Parathyroid adenoma (tissue), 2 donors: ENCODE measurements around the gene PARD6A.
A peak's percentile ranks its signal among the peaks of the same experiment; 100 is the strongest.

Source experiments
- H2AFZ ChIP-seq: fragments of 300-600 bp; sonication (generic); one replicate; pipeline ENCODE4 v1.7.0; 2017; ENCODE audit warnings: antibody characterized with exemption, mild to moderate bottlenecking
- H3K27ac ChIP-seq: fragments of 300-600 bp; sonication (generic); one replicate; pipeline ENCODE4 v1.7.0; 2017
- H3K27me3 ChIP-seq: fragments of 300-600 bp; sonication (generic); one replicate; pipeline ENCODE4 v1.7.0; 2017; ENCODE audit warnings: low read length; ENCODE audit not compliant: control insufficient read depth, insufficient read depth
- H3K36me3 ChIP-seq: fragments of 300-600 bp; sonication (generic); one replicate; pipeline ENCODE4 v1.7.0; 2017; ENCODE audit warnings: low read length; ENCODE audit not compliant: control insufficient read depth, insufficient read depth
- H3K4me1 ChIP-seq: fragments of 300-600 bp; sonication (generic); one replicate; pipeline ENCODE4 v1.7.0; 2017; ENCODE audit warnings: control low read depth
- H3K4me2 ChIP-seq: fragments of 300-600 bp; sonication (generic); one replicate; pipeline ENCODE4 v1.7.0; 2017; ENCODE audit warnings: low read length
- H3K4me3 ChIP-seq: fragments of 300-600 bp; sonication (generic); one replicate; pipeline ENCODE4 v1.7.0; 2017; ENCODE audit warnings: low read depth, low read length
- H3K79me2 ChIP-seq: fragments of 300-600 bp; sonication (generic); one replicate; pipeline ENCODE4 v1.7.0; 2017; ENCODE audit warnings: control low read depth
- H3K9ac ChIP-seq: fragments of 300-600 bp; sonication (generic); one replicate; pipeline ENCODE4 v1.7.0; 2017; ENCODE audit warnings: mild to moderate bottlenecking
- H3K9me3 ChIP-seq: fragments of 300-600 bp; sonication (generic); one replicate; pipeline ENCODE4 v1.7.0; 2017; ENCODE audit warnings: low read length; ENCODE audit not compliant: control insufficient read depth
- CTCF ChIP-seq: fragments of 300-600 bp; sonication (generic); IDR thresholded peaks from one replicate; pipeline ENCODE4 v1.7.0; 2017; ENCODE audit warnings: antibody characterized with exemption, mild to moderate bottlenecking
- donor health status: primary hyperparathyroidism.

PARD6A gene

GRCh38 chr16:67665598-67665997 lies 4.8 kb downstream of the PARD6A start:
- Histone ChIP-seq H2AFZ (no peak overlapping the region), H3K27ac (peak overlapping the region; percentile 9), H3K9ac (no peak overlapping the region), H3K4me1 (peaks cover 22% of the 10 kb centered on the region), H3K4me2 (peak overlapping the region; percentile 92), H3K9me3 (no peaks in the 10 kb centered on the region), H3K27me3 (no peaks in the 10 kb centered on the region), H3K36me3 (no peaks in the 10 kb centered on the region), H3K79me2 (no peaks in the 10 kb centered on the region), H3K4me3 (peak overlapping the region; percentile 84)
- no peak for TF ChIP-seq CTCF

GRCh38 chr16:67666032-67666551 lies 5.3 kb downstream of the PARD6A start:
- peak overlapping the region; percentile 99 for H2AFZ ChIP-seq
- no peaks in the 10 kb centered on the region for H3K9me3 ChIP-seq
- H3K4me1 ChIP-seq, result peaks cover 22% of the 10 kb centered on the region
- H3K27ac ChIP-seq, result peak overlapping the region; percentile 90
- peak overlapping the region; percentile 92 for H3K4me2 ChIP-seq
- no peaks in the 10 kb centered on the region for H3K27me3 ChIP-seq
- H3K79me2 ChIP-seq, result no peaks in the 10 kb centered on the region
- peak overlapping the region; percentile 84 for H3K4me3 ChIP-seq
- H3K9ac ChIP-seq, result peak overlapping the region; percentile 97
- H3K36me3 ChIP-seq, result no peaks in the 10 kb centered on the region
- TF ChIP-seq CTCF, result no peak

GRCh38 chr16:67666559-67667452 lies 6.0 kb downstream of the PARD6A start, which contains the start of the genes C16orf86 and ENKD1:
Gene C16orf86 (plus strand): TSS chr16:67666814. CDS start chr16:67666971, 157 bp downstream.
Gene ENKD1 (minus strand): TSS chr16:67666750. CDS start chr16:67666442, 308 bp downstream.
- Histone ChIP-seq H3K4me1 (peaks cover 17% of the 10 kb centered on the region), H3K9ac (peak within 1 kb of the TSS; percentile 97), H2AFZ (peak within 1 kb of the TSS; percentile 99), H3K79me2 (no peaks in the 10 kb centered on the region), H3K4me3 (peak within 1 kb of the TSS; percentile 84), H3K4me2 (peak within 1 kb of the TSS; percentile 92), H3K27me3 (no peaks in the 10 kb centered on the region), H3K9me3 (no peaks in the 10 kb centered on the region), H3K27ac (peak within 1 kb of the TSS; percentile 90), H3K36me3 (no peaks in the 10 kb centered on the region)
- TF ChIP-seq CTCF, result no peak

- H3K27ac ChIP-seq, result peak overlapping the region; percentile 90
- H3K4me3 ChIP-seq, result peak overlapping the region; percentile 84
Observed at GRCh38 chr16:67667453-67667816, 6.7 kb downstream of the PARD6A start.

More at GRCh38 chr16:67667453-67667816, 6.7 kb downstream of the PARD6A start:
- no peaks in the 10 kb centered on the region for H3K79me2 ChIP-seq
- H3K4me2 ChIP-seq, result peak overlapping the region; percentile 92
- no peaks in the 10 kb centered on the region for H3K27me3 ChIP-seq
- peaks cover 17% of the 10 kb centered on the region for H3K4me1 ChIP-seq
- no peaks in the 10 kb centered on the region for H3K36me3 ChIP-seq
- TF ChIP-seq CTCF, result no peak
- H3K9ac ChIP-seq, result peak overlapping the region; percentile 97
- H3K9me3 ChIP-seq, result no peaks in the 10 kb centered on the region
- peak overlapping the region; percentile 99 for H2AFZ ChIP-seq
